ENCODE data around the gene OR2F2.

GRCh38 chr7:143898810-143899209 lies 36.2 kb upstream of the OR2F2 start:
- TF ChIP-seq EZH2phosphoT487 (IDR thresholded peaks at IDR 0.05; ENCODE audit: insufficient read depth, low read depth) (no peak), EZH2 (IDR thresholded peaks at IDR 0.05; ENCODE audit: insufficient read depth, poor library complexity, severe bottlenecking) (no peak)
